ENCODE results near the gene NLGN4Y.

NLGN4Y gene

DNA sequence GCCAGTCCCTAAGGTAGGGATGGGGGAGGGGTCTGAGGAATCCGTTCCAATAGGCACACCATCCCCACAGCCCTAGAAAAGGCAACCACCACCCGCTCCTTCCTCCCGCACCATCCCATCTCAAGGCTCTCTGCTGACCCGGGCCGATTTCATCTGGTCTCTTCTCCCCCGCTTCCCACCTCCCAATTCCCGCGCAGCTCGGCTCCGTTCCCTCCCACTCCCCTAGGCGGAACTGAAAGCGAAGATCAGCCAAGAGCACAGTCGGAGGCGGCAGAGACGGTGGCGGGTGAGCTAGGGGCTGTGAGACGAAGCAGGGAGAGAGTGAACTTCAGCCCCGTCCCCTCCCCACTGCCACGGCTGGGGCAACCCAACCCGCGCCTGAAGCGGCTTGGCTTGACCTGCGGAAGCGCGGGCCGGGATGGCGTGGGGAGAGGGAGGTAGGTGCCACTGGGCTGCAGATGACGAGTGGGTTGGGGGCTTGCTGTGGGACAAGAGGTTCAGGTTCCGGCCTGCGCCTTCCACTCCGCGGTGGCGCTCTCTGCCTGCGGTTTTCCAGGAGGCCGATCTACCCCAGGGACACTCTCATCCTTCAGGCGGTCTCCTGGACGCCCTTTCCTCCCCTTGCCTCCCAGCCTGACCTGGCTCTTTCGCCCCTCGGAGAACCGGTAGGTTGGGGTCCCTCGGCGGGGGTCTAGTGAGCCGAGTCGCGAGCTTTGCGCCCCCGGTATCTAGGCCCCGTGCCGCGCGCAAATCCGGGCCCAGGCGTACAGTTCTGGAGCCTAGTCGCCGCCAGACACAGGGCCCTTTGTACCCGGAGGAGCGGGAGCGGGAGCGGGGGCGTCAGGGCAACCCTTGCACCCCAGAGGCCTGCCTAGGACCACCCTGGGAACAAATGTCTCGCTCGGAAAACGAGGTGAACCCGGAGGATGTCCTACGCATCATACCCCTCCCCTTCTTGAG, at the start of gene NLGN4Y:
TSS of gene NLGN4Y (plus strand) at position 258 of the 960 bp plus-strand sequence. CDS start 97,591 bp downstream, outside the sequence.
- no peak for DNase-seq (ENCODE audit: low spot score)

DNA sequence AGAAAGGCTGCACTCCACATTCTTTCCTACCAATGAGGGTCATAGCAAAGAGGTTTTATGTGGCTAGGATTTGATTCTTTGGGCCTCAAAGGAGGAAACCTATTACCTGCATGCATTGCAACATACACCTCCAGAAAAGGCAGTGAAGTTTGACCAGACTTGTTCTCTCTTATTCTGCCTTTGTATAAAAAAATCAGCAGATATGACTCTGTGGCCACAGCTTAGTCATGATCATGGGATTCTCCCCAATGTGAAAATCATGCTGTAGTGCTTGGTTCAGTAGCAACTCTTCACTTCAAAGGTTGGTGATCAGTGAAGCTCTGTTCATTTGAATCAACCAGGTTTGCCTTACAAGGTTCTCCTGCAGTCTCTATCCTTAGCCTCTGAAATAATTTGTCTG, 38.4 kb upstream of the NLGN4Y start:
- DNase-seq (ENCODE audit: low spot score): no peak

DNA sequence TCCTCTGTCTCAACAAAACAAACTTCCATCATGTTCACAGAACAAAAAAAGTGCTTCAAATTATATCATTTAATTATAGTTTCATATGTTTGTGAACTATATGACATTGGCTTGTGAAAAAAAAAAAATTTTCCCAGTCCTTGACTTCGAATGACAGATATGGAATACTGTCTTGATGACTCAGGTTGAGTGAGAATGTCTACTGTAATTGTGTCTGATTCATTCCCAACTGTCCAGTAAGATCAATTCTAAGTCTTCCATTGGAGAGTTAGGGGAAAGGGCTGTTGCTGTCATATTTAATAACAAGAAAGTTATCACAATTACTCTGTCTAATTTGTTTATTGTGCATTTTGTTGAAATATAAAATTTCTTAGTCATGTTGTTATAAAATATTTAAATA, 34.1 kb upstream of the NLGN4Y start:
- DNase-seq (ENCODE audit: low spot score): no peak

DNA sequence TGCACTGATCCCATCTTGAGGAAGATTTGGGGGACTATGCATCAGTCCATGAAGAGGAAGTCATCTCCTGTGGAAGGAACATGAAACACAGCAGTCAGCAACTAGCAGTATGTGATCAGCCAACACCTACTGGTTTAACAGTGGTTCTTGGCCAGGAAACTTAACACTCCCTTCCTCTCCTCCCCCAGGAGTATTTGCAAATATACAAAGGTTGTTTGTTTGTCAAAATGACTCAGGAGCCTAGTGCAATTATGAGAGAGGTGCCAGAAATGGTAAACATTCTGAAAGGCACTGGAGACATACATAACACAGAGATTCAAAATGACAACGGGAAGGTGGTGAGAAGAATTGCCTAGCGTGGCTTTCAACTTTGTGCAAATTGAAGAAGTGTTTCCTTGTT, 26.3 kb upstream of the NLGN4Y start:
- DNase-seq (ENCODE audit: low spot score): no peak

DNA sequence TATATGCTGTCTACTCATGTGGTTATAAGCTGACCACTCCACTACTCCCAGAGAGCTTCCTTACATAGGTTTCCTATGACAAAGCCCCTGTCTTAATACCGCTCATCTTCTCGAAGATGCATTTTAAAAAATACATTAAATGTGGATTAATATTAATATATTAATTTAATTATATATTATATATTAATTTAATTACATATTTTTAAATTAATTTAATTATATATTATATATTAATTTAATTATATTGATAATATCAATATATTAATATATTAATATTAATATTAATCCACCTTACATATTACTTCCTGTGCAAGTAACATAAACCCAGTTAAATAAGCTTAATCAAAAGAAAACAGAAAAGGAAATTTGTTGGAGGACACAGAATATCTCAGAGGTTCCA, 19.7 kb upstream of the NLGN4Y start:
- no peak for DNase-seq (ENCODE audit: low spot score)

DNA sequence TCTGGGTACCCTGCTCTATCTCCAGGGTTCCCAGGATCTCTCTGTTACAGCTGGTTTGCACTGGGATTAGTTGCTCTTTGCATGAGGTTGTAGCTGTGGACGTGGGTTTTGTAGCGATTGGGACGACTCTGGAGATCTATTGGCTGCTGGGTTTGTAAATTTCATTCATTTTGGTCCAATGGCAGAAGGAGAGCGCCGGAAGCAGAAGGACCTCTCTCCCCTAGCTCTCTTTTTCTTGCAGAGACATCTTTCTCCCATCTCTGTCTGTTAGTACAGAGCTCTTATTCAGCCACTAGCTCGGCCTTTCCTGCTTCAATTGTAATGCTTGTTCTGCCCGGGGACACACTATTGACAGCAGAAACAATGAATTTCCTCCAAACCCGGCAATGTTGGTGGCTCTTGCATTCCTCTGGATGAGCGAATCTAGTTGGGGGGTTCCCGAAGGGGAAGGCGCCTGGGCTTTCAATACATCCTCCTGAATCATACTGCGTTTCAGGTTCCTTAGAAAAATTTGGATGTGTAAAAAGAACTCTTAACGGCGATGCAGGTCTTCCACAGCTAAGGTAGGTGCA, 1.9 kb upstream of the NLGN4Y start:
- no peak for DNase-seq (ENCODE audit: low spot score)

DNA sequence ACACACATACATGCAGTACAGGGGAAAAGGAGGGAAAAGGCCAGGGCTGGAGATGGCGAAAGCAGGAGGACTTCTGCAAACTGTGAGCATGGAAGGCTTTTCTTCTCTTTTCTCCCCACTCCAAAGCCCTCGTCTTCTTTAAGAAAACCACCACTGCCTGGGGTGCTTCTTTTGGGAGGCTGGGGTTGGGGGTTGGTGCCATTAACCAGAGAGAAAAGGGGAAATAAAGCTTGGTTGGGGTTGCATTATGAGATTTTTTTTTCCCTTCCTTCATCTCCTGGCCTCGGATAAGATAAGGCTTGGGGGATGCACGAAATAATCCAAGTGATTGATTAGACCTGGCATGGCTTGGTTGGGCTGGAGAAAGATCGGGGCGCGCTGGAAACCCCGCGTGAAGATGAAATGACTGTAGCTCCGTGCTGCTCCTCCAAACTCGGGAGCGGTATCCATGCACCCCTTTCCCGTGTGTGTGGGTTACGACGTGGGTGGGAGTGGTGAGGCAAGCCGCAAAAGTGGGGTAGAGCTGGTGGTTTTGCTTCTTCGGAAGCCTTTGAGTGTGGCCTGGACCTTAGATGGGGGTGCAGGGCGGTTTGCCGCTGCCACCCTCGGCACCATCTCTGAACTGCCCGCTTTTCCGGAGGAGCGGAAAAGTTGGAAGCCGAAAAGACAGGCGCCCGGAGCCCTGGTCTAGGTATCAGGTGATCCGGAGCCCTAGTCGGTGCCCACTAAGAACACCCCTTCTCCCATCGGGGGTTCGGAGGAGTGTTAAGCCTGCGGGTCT, 648 bp upstream of the NLGN4Y start:
- DNase-seq (ENCODE audit: low spot score): no peak

DNA sequence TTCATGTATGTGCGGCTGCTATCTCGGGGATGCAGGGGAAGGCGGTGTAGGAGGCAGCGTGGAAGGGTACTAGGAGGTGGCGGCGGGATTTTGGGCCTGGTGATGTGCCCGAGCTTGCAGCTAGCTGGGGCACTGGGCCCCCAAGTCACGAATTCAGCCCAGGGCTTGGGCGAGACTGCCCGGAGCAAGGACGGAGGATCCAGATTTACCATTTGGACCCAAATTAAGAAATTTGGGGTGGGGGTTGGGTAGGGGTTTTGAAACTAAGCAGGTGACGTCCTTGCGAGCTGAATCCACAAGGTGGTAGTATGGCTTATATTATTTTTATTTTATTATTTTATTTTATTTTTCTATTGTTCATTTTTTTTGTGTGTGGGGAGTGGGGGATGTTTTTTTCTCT, 986 bp downstream of the NLGN4Y start:
- DNase-seq (ENCODE audit: low spot score): no peak

DNA sequence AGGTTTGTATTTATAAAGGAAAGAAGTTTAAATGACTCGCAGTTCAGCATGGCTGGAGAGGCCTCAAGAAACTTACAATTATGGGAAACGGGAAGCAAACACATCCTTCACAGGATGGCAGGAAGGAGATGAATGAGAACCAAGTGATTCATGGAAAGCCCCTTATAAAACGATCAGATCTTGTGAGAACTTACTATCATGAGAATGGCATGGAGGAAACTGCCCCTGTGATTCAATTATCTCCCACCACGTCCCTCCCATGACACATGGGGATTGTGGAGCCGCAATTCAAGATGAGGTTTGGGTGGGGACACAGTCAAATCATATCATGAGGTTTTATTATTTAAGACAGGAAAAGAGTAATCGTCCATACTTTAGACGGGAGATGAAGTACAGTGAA, 4.0 kb downstream of the NLGN4Y start:
- DNase-seq (ENCODE audit: low spot score): no peak

DNA sequence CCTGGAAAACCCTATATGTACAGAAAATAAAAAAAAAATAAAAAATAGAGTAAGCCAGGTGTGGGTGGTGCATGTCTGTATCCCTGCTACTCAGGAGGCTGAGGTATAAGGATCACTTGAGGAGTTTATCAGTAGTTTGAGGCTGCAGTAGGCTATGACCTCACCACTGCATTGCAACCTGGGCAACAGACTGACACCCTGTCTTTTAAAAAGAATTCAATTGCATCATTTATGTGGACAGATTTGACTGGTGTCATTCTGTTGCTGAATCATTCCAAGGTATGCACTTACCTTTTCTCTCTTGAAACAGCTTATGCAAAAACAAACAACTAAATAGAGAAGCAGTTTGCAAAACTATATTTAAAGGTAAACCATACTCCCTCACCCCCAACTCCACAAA, 12.4 kb downstream of the NLGN4Y start:
- no peak for DNase-seq (ENCODE audit: low spot score)

DNA sequence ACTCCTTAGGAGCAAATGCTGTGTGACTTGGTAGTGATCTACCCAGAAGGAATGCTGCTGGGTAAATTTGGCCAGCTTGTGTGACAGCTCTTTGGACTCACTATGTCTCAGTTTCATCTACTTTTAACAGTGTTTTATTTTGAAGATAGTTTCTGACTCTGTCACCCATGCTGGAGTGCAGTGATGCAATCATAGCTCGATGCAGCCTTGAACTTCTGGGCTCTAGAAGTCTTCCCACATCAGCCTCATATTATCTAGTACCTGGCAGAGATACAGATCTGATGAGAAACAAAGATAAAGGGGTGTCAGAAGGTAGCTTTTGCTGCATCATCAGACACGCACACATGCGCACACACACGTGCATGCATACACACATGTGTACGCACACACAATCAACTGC, 19.2 kb downstream of the NLGN4Y start:
- no peak for DNase-seq (ENCODE audit: low spot score)

DNA sequence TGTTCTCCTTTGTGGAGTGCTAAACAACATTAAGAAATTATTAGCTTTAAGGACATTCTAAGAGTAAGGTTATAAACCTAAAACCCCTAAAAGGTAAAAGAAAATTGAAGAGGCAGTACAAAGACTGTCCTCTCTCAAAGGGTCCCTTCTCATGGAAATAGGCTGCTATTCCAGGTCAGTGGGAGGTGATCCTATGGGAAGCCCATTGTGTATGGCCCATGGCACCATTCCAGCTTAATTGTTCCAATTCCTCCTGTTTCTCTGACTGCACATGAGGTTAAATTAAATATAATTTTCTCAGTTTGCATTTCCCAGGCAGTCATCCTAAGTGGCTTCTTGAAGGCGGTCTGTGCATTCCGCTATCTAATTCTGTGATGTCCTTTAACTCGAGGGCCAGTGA, 57.0 kb downstream of the NLGN4Y start:
- no peak for DNase-seq (ENCODE audit: low spot score)

DNA sequence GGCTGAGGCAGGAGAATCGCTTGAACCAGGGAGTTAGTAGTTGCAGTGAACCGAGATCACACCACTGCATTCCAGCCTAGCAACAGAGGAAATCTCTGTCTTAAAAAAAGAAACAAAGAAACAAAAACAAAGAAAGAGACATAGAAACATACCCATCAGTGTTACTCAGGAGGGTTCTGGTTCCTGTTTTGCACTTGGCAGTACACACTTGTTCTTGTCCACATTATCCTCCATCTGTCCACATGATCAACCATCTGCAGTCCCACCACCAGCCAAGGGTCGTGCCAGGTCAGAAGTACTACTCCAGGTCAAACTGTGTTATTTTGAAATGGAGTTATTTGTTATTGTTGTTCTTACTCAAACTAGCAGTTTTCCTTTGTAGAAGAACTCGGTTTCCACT, 62.4 kb downstream of the NLGN4Y start:
- no peak for DNase-seq (ENCODE audit: low spot score)

DNA sequence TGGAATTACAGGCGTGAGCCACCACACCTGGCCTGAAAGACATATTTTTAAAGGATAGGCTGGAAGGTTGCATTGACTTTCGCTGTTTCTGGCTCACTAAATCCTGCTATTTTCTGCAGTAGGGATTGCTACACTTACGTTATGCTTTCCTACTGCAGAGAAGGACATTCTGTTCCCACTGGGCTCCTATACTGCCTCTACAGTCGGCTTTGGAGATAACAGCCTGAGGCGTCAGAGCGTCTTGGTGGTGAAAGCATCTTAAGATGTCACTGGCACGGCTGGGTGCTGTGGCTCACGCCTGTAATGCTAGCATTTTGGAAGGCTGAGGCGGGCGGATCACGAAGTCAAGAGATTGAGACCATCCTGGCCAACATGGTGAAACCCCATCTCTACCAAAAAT, 77.0 kb downstream of the NLGN4Y start:
- DNase-seq (ENCODE audit: low spot score): no peak

DNA sequence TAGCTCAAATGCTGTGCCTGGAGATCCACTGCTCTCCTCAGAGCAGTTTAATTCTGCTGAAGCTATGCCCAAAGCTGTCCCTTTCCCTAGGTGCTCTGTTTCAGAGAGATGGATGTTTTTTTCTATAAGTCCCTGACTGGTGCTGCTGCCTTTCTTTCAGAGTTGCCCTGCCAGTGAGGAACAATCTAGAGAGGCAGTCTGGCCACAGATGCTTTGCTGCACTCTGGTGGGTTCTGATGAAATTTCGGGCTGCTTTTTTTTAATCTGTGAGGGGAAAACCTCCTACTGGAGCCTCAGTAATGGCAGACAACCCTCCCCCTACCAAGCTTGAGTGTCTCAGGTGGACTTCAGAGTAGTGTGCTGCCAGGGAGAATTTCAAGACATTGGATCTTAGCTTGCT, 93.3 kb downstream of the NLGN4Y start:
- no peak for DNase-seq (ENCODE audit: low spot score)

DNA sequence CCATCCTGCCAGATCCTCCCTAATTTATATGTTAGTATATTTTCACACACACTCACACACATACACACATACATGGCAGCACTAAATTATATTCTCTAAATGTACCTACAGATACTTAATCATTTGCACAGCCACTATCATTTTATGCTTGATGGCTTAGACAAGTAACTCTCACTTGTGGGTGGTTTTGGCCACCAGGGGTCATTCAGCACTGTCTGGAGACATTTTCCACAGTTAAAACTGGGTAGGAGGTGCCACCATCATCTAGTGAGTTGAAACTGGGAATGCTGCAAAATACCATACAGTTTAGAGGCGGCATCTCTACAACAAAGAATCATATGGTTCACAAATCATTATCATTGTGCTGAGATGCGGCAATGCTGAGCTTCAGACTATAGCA, 94.2 kb downstream of the NLGN4Y start:
- no peak for DNase-seq (ENCODE audit: low spot score)

DNA sequence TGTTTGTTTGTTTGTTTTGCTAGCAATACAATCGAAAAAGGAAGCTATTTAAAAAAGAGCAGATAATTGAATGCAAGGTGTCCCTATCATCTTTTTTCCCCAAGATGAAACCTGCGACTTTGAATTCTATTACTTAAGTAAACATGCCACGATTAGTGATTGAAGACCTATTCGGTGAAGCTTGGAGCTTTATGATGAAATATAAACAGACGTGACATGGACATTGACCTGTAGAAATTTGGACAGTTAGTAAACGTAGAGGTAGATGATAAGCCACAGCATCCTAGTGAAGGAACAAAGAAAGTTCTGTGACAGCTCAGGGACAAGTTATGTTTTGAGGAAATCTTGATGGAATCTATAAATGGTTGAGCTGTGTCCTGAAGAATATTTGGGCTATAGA, 103.9 kb downstream of the NLGN4Y start:
- DNase-seq (ENCODE audit: low spot score): no peak

DNA sequence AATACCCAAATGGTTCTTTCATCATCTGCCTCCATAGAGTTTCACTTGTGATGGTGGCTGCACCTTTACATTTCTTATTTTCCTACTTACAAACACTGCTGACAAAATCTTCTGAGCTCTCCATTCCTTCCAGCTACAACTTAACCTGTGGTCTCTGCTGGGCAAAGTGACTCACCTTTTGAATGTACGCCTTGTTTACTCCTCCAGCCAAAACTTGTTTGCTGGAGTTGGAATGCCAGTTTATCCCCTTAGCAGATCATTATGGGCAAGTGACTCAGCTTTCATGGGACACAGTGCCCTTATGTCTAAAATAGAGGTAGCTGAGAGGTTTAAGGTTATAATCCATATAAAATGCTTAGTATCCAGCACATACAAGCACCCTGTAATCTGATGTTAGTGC, 107.3 kb downstream of the NLGN4Y start:
- DNase-seq (ENCODE audit: low spot score): no peak

DNA sequence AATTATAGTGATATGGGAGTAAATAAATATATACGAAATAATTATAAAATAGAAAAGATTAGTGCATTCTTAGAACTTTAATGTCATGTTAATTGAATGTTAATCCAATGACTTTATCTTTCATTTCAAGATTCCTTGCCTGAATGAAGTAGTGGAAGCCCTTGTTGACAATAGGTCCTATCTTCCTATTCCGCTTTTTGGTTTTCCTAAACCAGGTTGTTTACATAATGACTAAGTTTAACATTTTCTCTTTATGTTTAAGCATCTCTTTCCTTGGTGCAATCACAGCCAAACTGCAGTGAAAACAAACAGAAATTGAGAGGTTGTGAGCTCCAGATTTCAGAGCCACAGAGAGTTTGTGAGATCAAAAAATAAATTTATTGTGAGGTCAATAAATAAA, 109.4 kb downstream of the NLGN4Y start:
- DNase-seq (ENCODE audit: low spot score): no peak

DNA sequence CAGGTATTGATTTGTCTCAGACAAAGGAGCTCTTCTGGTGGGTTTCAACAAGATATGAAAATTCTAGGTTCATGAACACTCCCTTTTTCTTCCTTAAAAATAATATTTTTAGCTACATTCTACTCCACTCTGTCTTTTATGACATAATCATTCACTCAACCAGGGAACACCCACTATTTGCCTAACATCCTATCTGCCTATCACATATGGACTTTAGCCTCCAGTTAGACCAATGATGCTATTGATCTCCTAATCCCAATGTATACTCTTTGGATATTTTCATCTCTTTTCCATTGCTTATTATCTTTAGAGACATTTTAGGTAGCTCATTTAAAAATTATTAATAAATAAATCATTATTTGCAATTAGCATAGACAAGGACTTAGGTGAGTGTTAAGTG, 110.6 kb downstream of the NLGN4Y start:
- no peak for DNase-seq (ENCODE audit: low spot score)

DNA sequence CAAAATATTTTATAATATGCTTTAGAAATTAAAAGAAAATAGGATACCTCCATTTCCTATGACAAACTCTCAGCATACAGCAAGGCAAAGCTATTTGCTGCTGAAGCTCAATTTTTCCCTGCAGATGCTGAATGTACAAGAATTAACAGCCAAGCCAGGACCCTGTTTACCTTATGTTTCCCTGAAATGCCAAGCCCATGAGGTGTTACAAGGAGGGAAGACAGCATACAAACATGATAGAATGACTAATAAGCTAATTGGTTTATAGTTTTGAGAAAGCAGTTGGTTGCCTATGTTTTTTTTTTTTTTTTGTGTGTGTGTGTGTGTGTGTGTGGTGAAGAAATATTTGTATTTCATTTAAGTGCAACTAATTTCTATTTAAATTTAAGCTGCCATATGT, 113.2 kb downstream of the NLGN4Y start:
- no peak for DNase-seq (ENCODE audit: low spot score)

DNA sequence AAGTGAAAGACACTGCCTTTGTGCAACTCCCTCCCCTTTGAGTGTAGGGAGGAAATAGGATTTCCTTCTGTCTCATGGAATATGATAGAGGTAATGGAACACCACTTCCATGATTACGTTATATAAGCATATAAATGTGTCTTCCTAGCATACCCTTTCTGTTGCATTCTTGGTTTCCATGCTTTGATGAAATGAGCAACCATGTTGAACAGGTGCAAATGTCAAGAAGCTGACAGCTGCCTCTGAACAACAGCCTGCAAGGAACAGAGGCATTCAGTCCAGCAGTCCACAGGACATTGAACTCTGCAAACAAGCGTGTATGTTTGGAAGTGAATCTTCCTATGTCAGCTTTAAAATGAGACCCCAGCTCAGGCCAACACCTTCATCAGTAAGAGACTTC, 117.5 kb downstream of the NLGN4Y start:
- no peak for DNase-seq (ENCODE audit: low spot score)

All from hematopoietic multipotent progenitor cell treated with erythropoietin and hydrocortisone succinate and interleukin-3 and kit ligand, for 15 days (in vitro differentiated cells).